ENCODE measurements around the gene HSD11B2.

The HSD11B2 gene

DNA sequence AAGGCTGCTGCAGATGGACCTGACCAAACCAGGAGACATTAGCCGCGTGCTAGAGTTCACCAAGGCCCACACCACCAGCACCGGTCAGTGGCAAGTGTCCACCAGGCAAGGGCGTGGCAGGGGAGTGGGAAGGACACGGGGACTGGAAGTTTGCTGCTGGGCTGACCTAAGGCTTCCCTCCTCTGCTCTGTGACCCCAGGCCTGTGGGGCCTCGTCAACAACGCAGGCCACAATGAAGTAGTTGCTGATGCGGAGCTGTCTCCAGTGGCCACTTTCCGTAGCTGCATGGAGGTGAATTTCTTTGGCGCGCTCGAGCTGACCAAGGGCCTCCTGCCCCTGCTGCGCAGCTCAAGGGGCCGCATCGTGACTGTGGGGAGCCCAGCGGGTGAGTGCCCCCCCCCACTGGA is 4.8 kb downstream of the HSD11B2 start:
- no peak for DNase-seq (ENCODE audit: low spot score)

GRCh38 chr16:67436640-67437193 is 5.8 kb downstream of the HSD11B2 start:
- DNase-seq (ENCODE audit: low spot score), result no peak

GRCh38 chr16:67437513-67437912 is 6.6 kb downstream of the HSD11B2 start:
- no peak for DNase-seq (ENCODE audit: low spot score)

GRCh38 chr16:67438098-67438791 is 7.3 kb downstream of the HSD11B2 start:
- DNase-seq (ENCODE audit: low spot score), result no peak

DNA sequence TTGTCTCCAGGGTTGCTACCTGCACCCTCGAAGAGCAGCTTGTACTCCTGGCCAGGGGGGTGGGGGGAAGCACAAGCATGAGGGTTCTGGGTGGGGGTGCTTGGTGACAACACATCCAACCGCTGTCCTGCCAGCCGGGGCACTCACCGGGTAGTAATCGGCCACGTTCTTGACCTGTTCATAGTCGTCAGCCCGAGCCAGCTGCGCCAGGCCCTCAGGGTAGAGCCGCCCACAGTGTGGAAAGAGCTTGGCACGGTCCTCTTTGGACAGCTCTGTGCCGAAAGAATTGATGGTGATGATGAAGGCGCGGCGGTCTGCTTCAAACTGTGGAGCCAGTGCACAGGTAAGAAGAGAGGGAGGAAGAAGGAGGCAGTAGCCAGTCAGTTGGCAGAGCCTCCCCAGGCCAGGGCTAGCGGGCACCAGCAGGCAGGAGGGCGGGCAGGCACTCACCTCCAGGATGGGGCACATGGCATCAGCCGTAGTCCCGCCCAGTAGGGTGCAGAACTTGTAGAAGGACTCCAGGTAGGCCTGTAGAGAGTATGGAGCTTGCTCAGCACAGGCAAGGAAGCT is 8.0 kb downstream of the HSD11B2 start:
- no peak for DNase-seq (ENCODE audit: low spot score)

- DNase-seq (ENCODE audit: low spot score), result no peak
Observed at GRCh38 chr16:67441271-67441753, 10.4 kb downstream of the HSD11B2 start.

DNA sequence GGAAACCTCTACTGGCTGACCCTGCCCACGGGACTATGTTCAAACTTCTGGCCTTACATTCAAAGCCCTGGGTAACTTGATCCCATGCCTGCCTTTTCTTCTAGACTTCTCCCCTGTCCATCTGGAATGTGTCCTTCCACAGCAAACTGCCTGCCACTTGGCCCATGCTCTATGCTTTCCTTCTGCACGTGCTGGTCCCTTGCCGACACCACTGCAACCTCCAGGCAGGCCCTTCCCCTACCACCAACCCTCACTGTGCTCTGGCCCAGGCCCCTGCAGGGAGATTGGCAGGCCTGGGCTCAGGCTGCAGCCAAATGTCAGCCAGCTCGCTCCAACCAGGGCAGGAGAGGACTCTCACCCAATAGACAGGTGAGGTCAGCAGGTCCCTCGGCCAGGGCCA is 11.0 kb downstream of the HSD11B2 start:
- no peak for DNase-seq (ENCODE audit: low spot score)

DNA sequence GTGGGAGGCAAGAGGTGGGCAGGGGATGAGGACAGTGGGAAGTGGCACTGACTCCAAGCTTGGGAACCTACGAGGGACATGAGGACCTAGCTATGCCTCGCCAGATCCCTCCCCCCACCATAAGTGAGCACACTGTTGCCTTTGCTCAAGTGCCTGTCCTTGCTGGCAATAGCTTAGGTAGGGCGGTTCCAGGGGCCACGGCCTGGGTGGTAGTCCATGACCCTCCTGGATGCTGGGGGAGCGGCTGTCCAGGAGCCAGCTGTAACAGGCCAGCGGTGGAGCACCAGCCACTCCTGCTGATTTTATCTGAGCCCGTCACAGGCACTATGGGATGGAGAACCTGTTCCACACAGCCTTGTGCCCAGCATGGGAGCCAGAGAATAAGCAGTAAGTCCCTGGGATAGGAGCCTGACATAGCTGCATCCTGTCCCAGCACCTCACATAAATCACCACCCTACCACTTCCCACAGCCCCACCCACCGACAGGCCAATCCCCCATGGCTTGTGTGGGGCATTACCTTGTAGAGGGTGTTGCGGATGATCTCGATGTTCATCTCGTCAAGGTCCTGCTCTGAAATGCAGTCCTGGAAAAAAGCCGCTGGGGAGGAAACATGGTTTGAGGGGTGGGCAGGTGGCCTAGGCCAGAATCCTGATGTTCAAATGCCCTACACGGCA is 11.8 kb downstream of the HSD11B2 start:
- DNase-seq (ENCODE audit: low spot score), result no peak

DNA sequence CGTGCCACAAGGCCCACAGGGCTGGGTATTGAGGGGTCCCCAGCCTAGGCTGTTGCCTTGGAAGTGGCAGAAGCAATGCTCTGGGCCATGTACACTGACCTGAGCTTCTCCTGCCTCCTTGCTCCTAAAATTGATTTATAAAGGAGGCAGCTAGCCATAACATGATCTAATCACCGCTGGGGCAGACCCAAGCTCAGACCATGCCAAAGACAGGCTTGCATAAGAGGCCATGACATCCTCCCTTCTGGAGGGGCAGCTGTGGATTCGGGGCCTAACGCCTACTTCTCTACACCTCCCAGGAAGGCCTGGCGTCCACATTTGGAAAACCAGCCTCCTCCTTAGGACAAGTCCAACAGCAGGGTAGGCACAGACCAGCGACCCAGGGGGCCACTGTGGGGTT is 12.3 kb downstream of the HSD11B2 start:
- DNase-seq (ENCODE audit: low spot score), result no peak

DNA sequence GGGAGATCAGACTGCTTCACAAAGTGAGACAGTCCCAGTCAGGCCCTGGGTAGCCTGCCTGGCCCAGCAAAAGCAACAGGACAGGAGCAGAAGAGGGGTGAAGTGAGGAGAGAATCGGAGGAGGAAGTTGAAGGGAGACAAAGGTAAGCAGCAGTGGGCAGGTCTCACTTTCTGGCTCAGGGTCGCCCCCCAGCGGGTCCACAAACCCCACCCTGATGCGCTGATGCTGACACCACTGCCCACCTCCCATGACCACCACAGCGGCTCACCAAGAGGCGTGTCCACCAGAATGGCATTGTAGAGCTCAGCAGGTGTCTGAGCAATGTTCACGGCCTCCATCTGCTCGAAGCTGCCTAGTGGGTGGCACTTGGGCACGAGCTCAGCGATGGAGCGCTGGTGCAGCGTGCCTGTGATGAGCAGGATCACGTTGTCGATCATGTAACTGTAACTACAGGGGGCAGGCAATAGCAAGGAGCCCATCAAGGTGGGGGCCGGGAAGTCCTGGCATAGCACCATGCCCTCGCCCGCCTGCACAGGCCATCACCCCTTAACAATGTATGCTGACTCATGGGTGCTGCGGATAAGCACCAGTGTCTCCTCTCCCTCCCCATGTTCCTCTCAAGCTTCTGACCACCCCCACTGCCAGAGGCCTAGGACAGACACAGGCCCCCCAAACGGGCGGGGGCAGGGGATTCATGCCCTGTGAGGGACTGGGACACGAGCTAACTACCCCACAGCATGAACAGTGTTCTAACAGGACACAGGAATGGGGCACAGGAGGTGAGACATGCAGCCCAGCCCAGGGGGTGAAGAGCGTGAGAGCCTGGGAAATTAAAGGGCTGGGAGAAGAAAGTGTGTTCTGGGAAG is 13.6 kb downstream of the HSD11B2 start:
- DNase-seq (ENCODE audit: low spot score), result no peak

DNA sequence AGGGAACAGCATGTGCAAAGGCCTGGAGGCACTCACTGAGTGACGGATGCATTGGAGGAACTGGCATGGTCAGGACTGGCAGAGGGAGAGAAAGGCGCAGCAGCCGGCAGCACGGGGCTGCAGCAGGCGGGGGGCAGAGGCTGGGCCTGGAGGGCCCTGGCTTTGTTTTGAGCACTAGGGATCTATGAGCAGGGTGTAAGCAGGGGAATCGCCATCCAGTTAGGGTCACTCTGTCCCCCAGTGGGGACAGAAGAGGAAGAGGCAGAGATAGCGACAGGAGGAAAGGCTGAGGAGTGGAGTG is 14.2 kb downstream of the HSD11B2 start:
- no peak for DNase-seq (ENCODE audit: low spot score)

DNA sequence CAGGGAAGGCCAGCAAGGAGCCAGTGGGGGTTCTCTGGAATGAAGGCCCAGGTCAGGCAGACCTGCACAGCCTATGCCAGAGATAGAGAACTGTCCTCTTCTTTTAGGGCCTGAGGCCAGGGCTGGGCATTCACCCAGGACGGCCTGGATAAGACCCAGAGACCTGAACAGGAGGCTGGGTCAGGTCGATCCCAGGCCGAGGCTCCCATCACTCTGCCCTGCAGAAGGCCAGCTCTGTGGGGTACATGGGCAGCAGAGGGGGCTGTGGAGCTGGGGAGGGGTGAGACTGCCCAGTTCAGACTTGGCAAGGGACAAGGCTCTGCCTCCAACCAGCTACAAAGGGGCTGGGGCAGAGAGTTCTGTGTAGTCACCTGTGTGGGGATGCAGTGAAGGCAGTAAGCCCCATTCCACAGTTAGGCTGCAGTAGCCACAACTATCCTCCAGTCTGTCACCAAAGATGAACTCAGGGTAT is 14.6 kb downstream of the HSD11B2 start:
- DNase-seq (ENCODE audit: low spot score), result no peak

DNA sequence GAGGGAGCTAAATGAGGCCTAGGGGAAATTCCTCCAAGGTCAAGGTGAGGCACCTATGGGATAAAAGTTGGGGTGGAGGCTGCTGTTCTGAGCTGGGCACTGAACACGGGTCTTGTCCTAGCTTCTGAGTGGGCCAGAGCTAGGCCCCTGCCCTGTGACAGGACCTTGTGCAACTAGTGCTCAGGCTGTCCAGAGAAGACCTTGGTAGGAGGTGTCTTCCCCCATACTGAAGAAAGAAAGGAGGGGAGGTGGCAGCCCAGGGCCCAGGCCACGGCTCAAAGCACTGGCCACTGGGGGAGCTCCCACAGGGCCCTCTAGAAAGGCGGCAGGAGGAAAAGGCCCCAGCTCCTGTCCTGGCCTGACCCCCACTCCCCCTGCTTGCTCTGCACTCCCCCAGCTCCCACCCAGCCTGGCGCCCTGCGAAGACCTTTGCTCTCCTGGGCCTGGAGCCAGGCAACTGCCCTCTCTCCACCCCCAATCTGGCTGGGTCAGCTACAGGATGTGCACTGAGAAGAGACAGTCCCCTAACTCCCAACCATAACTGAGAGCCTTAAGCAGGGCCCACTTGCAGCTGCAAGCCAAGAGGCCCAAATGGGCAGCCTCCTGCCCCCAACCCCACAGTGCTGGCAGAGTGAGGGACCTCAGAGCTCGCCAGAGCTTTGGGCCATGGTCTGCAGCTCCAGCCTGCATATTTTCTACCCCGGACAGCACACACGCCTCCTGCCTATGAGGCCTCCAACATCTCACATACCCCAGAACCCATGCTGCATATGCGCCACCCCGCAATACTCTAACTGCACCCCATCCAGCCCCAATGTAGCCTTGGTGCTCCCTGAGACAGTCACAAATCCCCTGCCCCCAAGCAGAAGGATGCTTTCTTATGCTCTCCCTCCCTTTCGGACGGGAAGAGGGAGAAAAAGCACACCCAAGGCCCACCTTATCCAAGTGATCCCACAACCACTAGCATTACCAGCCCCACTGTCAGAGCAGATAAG is 15.3 kb downstream of the HSD11B2 start:
- DNase-seq (ENCODE audit: low spot score), result no peak

DNA sequence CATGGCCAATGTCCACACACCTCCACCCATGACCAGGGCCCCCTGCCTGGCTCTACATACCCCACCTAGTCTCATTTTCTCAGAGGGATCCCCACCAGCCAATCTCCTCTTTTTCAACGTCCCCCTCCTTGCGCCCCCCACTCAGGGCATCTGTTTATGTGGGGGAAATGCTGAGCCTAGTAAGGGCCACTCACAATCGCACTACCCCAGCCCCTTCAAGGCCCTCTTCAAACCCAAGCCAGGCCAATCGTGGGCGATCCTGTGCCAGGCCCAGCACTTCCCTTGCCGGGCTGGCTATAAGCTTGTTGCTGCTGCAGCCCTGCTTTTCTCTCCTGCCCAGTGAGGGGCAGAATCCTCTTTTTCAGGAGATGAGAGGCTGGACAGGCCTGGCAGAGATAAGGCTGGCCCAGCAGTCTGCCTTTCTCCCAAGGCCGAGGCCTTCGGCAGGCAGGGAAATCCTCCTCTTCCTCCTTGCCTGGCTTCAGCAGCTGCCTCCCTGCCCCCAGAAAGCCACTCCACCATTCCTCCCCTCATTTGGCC is 16.1 kb downstream of the HSD11B2 start:
- no peak for DNase-seq (ENCODE audit: low spot score)

GRCh38 chr16:67447508-67448076 is 16.7 kb downstream of the HSD11B2 start:
- DNase-seq (ENCODE audit: low spot score), result peak; percentile 39

GRCh38 chr16:67448580-67448979 is 17.7 kb downstream of the HSD11B2 start:
- DNase-seq (ENCODE audit: low spot score), result no peak

DNA sequence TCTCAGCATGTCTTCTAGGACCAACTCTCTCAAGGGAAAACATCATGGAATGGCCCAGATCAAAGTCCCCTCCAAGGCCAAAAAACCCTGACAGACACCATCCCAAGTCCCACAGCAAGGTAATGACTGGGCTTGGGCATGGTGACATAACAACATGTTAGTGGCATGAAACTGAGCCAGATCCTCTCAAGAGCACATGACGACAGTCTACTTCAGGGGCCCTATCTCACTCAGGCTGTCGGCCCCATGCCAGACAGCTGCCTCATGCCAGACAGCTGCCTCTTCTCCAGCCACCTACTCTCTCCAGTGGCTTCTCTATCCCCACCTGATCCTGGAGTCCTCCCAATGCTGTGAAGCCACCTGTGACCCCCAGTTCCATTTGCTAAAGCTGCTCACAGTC is 18.4 kb downstream of the HSD11B2 start:
- DNase-seq (ENCODE audit: low spot score), result no peak

GRCh38 chr16:67449739-67450138 is 18.8 kb downstream of the HSD11B2 start:
- no peak for DNase-seq (ENCODE audit: low spot score)

- no peak for DNase-seq (ENCODE audit: low spot score)
Observed at GRCh38 chr16:67451061-67451703, 20.3 kb downstream of the HSD11B2 start.

All from CD4-positive, alpha-beta T cell treated with Interleukin-6 at 100 ng/mL for 8 hours (primary cell).